Esophagus squamous epithelium (tissue), 5 donors: ENCODE measurements around the gene ANKRD13C. TPM values are rescaled to one million over a fixed set of nuclear protein-coding genes. Genes with fewer than 3 reads are reported as not detected.
"Not testable (repeated sequence)": the region's sequence is repeated elsewhere in the genome, so short reads cannot be mapped to it uniquely, and the experiment has no call there.

Experiments
- DNase-seq: peaks from one replicate; lab custom pipeline; 2025; lab: John Stamatoyannopoulos, UW
- H3K27ac ChIP-seq, 4 donors: fragments of 200-600 bp; sonication (generic); one replicate each; pipeline ENCODE4 v1.5.1; 2016 to 2019; ENCODE audit warnings: mild to moderate bottlenecking in 1 of 4
- H3K27me3 ChIP-seq, 4 donors: fragments of 200-600 bp; sonication (generic); 1 replicate in 3 of 4; 2 replicates in 1 of 4; pipeline versions ENCODE4 v1.5.1 to v1.6.0; 2017 to 2021; ENCODE audit warnings: antibody characterized with exemption in 1 of 4
- H3K36me3 ChIP-seq, 3 donors: fragments of 200-600 bp; sonication (generic); one replicate each; pipeline ENCODE4 v1.5.1; 2016 to 2019
- H3K4me1 ChIP-seq, 3 donors: fragments of 200-600 bp; sonication (generic); one replicate each; pipeline ENCODE4 v1.5.1; 2017 to 2019
- H3K4me3 ChIP-seq, 4 donors: fragments of 200-600 bp; sonication (generic); 1 replicate in 3 of 4; 2 replicates in 1 of 4; pipeline ENCODE4 v1.5.1; 2016 to 2019; ENCODE audit warnings: mild to moderate bottlenecking in 2 of 4, moderate library complexity in 1 of 4
- H3K9me3 ChIP-seq, 3 donors: fragments of 200-600 bp; sonication (generic); one replicate each; pipeline ENCODE4 v1.5.1; 2016 to 2019
- CTCF ChIP-seq, 6 experiments: fragments of 450-650 bp in 4 of 6; fragments of 200-600 bp in 2 of 6; sonication (generic) in 2 of 6; IDR thresholded peaks; one replicate each; pipeline ENCODE4 v1.5.1; 2016 to 2019; ENCODE audit warnings: antibody characterized with exemption in 6 of 6, mild to moderate bottlenecking in 4 of 6, moderate library complexity in 4 of 6
- POLR2A ChIP-seq, 4 donors: fragments of 450-650 bp; IDR thresholded peaks; one replicate each; pipeline ENCODE4 v1.6.1; 2017; ENCODE audit warnings: antibody characterized with exemption in 4 of 4, mild to moderate bottlenecking in 4 of 4, moderate library complexity in 3 of 4
- WGBS, 2 donors: methylation state at CpG; one replicate each; pipeline ENCODE4 v1.1.5; 2018; 5-methylcytosine and 5-hydroxymethylcytosine counted together
- intact Hi-C: fragments of 100-400 bp; cut with DNase I; formaldehyde crosslinking; loops from one replicate; pipeline ENCODE4 v1.15.0; 2022
- total RNA-seq, 4 donors: library from RNA; depleted of rRNA; stranded (reverse); fragments of >200 nt; gene quantifications; one replicate each; pipeline ENCODE4 v1.1.0, GENCODE V29; 2016
- donor health status: DM: yes; HTN: yes; CAD: no.

ANKRD13C gene
- total RNA-seq, 4 donors from 2014 or later = 17.2 to 23.3 (median 17.4) TPM

DNA sequence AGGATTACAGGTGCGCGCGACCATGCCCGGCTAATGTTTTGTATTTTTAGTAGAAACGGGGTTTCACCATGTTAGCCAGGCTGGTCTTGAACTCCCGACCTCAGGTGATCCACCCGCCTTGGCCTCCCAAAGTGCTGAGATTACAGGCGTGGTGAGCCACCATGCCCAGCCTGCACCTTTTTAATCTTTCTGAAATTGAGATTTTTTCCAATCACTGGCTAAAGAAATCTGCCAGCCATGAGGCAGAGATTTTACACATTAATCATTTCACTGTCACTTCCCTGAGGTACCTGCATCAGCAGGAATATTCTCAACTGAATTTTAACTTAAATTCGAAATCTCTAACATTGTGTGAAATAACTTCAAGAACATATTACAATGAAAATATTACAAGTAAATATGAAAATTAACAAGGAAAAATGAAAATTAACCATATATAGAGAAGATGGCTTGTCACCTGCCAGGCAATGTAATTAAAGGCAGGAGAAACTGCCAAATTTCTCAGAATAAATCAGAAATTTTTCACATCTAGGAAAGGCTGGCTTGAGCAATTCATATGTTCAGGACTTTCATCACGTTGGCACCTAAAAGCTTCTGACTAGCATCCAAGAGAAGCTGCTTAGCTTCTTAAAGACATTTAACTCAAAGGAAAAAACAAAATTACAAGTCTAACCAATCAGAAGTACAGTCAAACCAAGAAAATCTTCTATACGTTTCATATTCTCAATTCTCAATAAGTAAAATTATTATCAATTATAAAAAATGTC is 5.9 kb downstream of the ANKRD13C start:
- Histone ChIP-seq H3K9me3 (no peaks in the 10 kb centered on the region), H3K27ac (no peak overlapping the region), H3K4me1 (peaks cover 7 to 62% (median 19%) of the 10 kb centered on the region in 3 donors), H3K27me3 (no peaks in the 10 kb centered on the region), H3K4me3 (no peak overlapping the region), H3K36me3 (peaks cover 0 to 6% (median 0%) of the 10 kb centered on the region in 3 donors)
- WGBS, 2 donors = 86 to 88% methylated on average over 11 of the region's 11 CpGs
- intact Hi-C loops = no loop called here
- DNase-seq = no peak
- TF ChIP-seq POLR2A (IDR thresholded peaks at IDR 0.05) (no peak), CTCF (IDR thresholded peaks at IDR 0.05) (no peak)

GRCh38 chr1:70339644-70340043 is 14.9 kb downstream of the ANKRD13C start:
- 92 to 98% methylated on average over 3 of the region's 3 CpGs for WGBS, 2 donors
- H3K27ac ChIP-seq, H3K4me3 ChIP-seq, H3K9me3 ChIP-seq, DNase-seq, H3K27me3 ChIP-seq, intact Hi-C loops, H3K4me1 ChIP-seq: not testable (repeated sequence)
- peaks cover 0 to 27% (median 0%) of the 10 kb centered on the region in 3 donors for H3K36me3 ChIP-seq

GRCh38 chr1:70336050-70336449 is 18.5 kb downstream of the ANKRD13C start:
- TF ChIP-seq POLR2A (IDR thresholded peaks at IDR 0.05) = no peak
- TF ChIP-seq CTCF (IDR thresholded peaks at IDR 0.05) = no peak
- Histone ChIP-seq H3K27me3 (no peaks in the 10 kb centered on the region), H3K4me3 (no peak overlapping the region), H3K4me1 (peaks cover 0 to 10% (median 0%) of the 10 kb centered on the region in 3 donors), H3K36me3 (peaks cover 0 to 49% (median 0%) of the 10 kb centered on the region in 3 donors), H3K9me3 (no peaks in the 10 kb centered on the region), H3K27ac (no peak overlapping the region)
- intact Hi-C loops = no loop called here
- DNase-seq = no peak

DNA sequence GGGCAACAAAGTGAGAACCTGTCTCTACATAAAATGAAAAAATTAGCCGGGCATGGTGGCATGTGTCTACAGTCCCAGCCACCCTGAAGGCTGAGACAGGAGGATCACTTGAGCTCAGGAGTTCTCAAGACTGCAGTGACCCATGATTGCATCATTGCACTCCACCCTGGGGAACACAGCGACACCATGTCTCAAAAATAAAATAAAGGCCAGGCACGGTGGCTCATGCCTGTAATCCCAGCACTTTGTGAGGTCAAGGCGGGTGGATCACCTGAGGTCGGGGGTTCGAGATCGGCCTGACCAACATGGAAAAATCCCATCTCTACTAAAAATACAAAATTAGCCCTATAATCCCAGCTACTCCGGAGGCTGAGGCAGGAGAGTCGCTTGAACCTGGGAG is 20.1 kb downstream of the ANKRD13C start:
- intact Hi-C loops = no loop called here
- TF ChIP-seq CTCF (IDR thresholded peaks at IDR 0.05) (no peak), POLR2A (IDR thresholded peaks at IDR 0.05) (no peak)
- Histone ChIP-seq H3K4me1 (peaks cover 0 to 10% (median 0%) of the 10 kb centered on the region in 3 donors), H3K36me3 (peaks cover 0 to 49% (median 0%) of the 10 kb centered on the region in 3 donors), H3K27me3 (no peaks in the 10 kb centered on the region), H3K9me3 (no peaks in the 10 kb centered on the region), H3K4me3 (no peak overlapping the region), H3K27ac (no peak overlapping the region)
- 96 to 97% methylated on average over 9 of the region's 9 CpGs for WGBS, 2 donors
- DNase-seq = no peak

- no peaks in the 10 kb centered on the region for H3K27me3 ChIP-seq
- H3K9me3 ChIP-seq = no peaks in the 10 kb centered on the region
- peaks cover 0 to 10% (median 0%) of the 10 kb centered on the region in 3 donors for H3K4me1 ChIP-seq
- H3K4me3 ChIP-seq = no peak overlapping the region
- H3K36me3 ChIP-seq = peaks cover 0 to 42% (median 0%) of the 10 kb centered on the region in 3 donors
- intact Hi-C loops = no loop called here
- no peak overlapping the region for H3K27ac ChIP-seq
- WGBS, 2 donors = 90 to 92% methylated on average over 2 of the region's 2 CpGs
- TF ChIP-seq CTCF (IDR thresholded peaks at IDR 0.05) = no peak
- TF ChIP-seq POLR2A (IDR thresholded peaks at IDR 0.05) = no peak
- no peak for DNase-seq
These were observed 21.3 kb downstream of the ANKRD13C start for GRCh38 chr1:70333245-70333644.
